GM23248 (cell line): ENCODE data around the gene GSTM4.

Experiments
- EZH2 ChIP-seq: fragments of 200-600 bp; sonication (generic); IDR thresholded peaks from 2 replicates; pipeline ENCODE4 v1.6.1; 2018; ENCODE audit warnings: antibody characterized with exemption, mild to moderate bottlenecking; ENCODE audit not compliant: insufficient read depth, poor library complexity, severe bottlenecking
- EZH2phosphoT487 ChIP-seq: fragments of 200-600 bp; sonication (generic); IDR thresholded peaks from 2 replicates; pipeline ENCODE4 v1.6.1; 2018; ENCODE audit warnings: antibody characterized with exemption, moderate library complexity, mild to moderate bottlenecking, low read depth; ENCODE audit not compliant: insufficient read depth

DNA sequence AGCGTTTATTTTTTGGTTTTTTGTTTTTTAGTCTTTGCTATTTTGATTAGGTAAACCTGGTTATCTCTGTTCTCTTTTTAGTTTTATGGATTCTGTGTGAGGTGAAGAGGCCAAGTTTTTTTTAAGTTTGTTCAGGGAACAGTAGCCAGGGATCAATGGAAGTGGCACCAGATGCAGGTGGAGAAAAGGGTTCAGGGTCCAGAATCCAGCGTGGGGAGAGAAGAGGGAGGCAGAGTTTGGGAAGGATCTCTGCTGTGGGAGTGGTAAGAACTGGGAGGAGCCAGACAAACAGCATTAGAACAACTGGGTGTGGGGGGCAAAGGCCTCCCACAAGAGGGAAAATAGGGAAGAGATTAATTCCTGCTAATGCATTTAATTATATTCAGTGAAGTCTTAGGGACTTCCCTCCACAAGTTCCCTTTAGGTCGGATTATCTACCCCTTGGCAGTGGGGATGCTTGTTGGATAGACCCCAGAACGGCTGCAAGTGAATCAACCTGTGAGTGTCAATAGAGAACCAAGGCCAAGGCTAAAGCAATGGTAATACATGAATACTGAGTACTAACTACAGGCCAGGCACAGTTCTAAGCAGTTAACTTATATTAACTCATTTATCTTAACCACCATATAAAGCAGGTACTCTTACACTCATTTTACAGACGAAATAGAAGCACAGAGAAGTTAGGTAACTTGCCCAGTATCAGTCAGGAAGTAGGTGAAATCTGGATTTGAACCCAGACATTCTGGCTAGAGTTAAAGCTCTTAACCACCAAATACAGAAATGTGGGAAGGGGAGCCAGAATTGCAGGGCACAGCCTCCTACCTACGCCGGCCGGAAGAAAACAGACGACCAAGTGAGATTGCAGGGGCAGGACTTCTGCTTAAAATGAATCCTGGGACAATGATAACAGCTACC is 37.0 kb upstream of the GSTM4 start:
- TF ChIP-seq EZH2: no peak
- no peak for TF ChIP-seq EZH2phosphoT487
